HepG2 (cell line): Measurements from ENCODE around the gene CPT1A. TPM values are rescaled to one million over a fixed set of nuclear protein-coding genes. Genes with fewer than 3 reads are reported as not detected.

Experiments used
- CSRNP2 ChIP-seq: sonication (generic); formaldehyde crosslinking; conservative IDR thresholded peaks from 2 replicates; pipeline ENCODE4 v1.8.0; 2022; ENCODE audit warnings: low read depth, missing genetic modification reagents
- ETS1 ChIP-seq: sonication (generic); formaldehyde crosslinking; IDR thresholded peaks from 2 replicates; pipeline ENCODE4 v1.4.0; 2020; ENCODE audit warnings: missing genetic modification reagents
- ZFP91 ChIP-seq: sonication (generic); formaldehyde crosslinking; IDR thresholded peaks from 2 replicates; pipeline ENCODE4 v1.9.0; 2022; ENCODE audit warnings: missing genetic modification reagents, mild to moderate bottlenecking, borderline replicate concordance
- ZKSCAN5 ChIP-seq: sonication (generic); formaldehyde crosslinking; IDR thresholded peaks from 2 replicates; pipeline ENCODE4 v1.5.1; 2020; ENCODE audit warnings: mild to moderate bottlenecking, missing genetic modification reagents
- ZNF224 ChIP-seq: sonication (generic); formaldehyde crosslinking; IDR thresholded peaks from 2 replicates; pipeline ENCODE4 v1.5.0; 2020; ENCODE audit warnings: mild to moderate bottlenecking, missing genetic modification reagents
- ZNF24 ChIP-seq: fragments of 450-650 bp; IDR thresholded peaks from 2 replicates; pipeline ENCODE4 v1.6.1; 2017; ENCODE audit warnings: antibody characterized with exemption, mild to moderate bottlenecking
- ZNF646 ChIP-seq: sonication (generic); formaldehyde crosslinking; IDR thresholded peaks from 2 replicates; pipeline ENCODE4 v1.9.0; 2021; ENCODE audit warnings: mild to moderate bottlenecking, missing genetic modification reagents
- polyA plus RNA-seq, 8 experiments: library from polyadenylated mRNA; depleted of rRNA in 3 of 8; stranded (reverse) in 7 of 8; unstranded in 1 of 8; fragments of >200 nt; fragmentation: Illumina TruSeq in 4 of 8; extraction: Trizol in 4 of 8; gene quantifications; 2 replicates each; pipeline versions ENCODE4 v1.2.1 to v1.2.3, GENCODE V29; 2011 to 2016; ENCODE audit warnings: low read depth in 4 of 8, missing spikeins in 1 of 8, mixed read lengths in 1 of 8; ENCODE audit not compliant: insufficient read depth in 1 of 8
- total RNA-seq, 5 experiments: library from RNA; depleted of rRNA; stranded (reverse); fragments of >200 nt; fragmentation: Illumina TruSeq; extraction: Trizol; gene quantifications; 2 replicates each; pipeline ENCODE4 v1.2.3, GENCODE V29; 2016; ENCODE audit warnings: low read depth in 1 of 5
- TF ChIP-seq, protein P1 (sequence below): sonication (generic); formaldehyde crosslinking; IDR thresholded peaks from 2 replicates; pipeline ENCODE4 v1.5.0; 2020; ENCODE audit warnings: mild to moderate bottlenecking, missing genetic modification reagents
- TF ChIP-seq, protein P2 (sequence below): IDR thresholded peaks from 2 replicates; pipeline ENCODE4 v1.6.1; 2018; ENCODE audit warnings: missing genetic modification reagents, mild to moderate bottlenecking, missing compliant biosample characterization
- TF ChIP-seq, protein P3 (sequence below): sonication (generic); formaldehyde crosslinking; IDR thresholded peaks from 2 replicates; pipeline ENCODE4 v1.8.0; 2022; ENCODE audit warnings: mild to moderate bottlenecking, missing genetic modification reagents; ENCODE audit not compliant: insufficient replicate concordance

The CPT1A gene
- total and polyA plus RNA-seq, 2 of the 13 experiments (the other 11 are each of a cell fraction or from before 2014, with no cell fraction given) = 7.0 to 7.1 TPM

DNA sequence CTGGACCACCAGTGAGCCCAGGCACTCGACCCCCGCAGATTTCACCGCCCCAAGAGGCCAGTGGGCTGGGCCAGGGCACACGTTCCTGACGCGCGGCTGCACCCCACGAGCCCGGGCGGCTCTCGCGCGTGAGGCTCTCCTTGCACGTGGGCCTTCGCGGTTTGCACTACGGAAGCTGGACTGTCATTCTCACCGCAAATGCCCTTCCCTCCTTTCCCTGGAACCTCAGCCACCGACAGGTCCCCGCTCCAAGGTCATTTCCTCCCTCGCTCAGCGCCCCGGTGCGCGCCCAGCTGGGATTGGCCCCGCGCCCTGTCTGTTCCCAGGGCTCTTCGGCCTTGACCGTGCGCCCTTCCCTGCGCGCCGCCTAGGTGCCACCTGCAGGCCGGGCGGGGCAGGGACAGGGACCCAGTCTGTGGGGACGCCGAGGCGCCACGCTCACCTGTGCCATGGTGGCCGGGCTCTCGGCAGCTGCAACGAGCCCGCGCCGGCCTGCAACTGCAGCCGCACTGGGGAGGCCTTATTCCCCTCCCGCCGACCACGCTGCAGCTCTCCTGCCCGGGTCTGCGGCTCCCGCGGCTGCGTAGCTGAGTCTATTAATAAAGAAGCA, 2.1 kb upstream of the CPT1A start (continued):
- TF ChIP-seq, protein P1, sequence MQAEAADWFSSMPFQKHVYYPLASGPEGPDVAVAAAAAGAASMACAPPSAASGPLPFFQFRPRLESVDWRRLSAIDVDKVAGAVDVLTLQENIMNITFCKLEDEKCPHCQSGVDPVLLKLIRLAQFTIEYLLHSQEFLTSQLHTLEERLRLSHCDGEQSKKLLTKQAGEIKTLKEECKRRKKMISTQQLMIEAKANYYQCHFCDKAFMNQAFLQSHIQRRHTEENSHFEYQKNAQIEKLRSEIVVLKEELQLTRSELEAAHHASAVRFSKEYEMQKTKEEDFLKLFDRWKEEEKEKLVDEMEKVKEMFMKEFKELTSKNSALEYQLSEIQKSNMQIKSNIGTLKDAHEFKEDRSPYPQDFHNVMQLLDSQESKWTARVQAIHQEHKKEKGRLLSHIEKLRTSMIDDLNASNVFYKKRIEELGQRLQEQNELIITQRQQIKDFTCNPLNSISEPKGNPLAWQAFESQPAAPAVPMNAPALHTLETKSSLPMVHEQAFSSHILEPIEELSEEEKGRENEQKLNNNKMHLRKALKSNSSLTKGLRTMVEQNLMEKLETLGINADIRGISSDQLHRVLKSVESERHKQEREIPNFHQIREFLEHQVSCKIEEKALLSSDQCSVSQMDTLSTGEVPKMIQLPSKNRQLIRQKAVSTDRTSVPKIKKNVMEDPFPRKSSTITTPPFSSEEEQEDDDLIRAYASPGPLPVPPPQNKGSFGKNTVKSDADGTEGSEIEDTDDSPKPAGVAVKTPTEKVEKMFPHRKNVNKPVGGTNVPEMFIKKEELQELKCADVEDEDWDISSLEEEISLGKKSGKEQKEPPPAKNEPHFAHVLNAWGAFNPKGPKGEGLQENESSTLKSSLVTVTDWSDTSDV (CRISPR knock-in tag) = peak; percentile 93; the same call in 1 of the 2 replicates
- TF ChIP-seq, protein P2, sequence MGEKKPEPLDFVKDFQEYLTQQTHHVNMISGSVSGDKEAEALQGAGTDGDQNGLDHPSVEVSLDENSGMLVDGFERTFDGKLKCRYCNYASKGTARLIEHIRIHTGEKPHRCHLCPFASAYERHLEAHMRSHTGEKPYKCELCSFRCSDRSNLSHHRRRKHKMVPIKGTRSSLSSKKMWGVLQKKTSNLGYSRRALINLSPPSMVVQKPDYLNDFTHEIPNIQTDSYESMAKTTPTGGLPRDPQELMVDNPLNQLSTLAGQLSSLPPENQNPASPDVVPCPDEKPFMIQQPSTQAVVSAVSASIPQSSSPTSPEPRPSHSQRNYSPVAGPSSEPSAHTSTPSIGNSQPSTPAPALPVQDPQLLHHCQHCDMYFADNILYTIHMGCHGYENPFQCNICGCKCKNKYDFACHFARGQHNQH (CRISPR knock-in tag) = peak; percentile 93
- TF ChIP-seq, protein P3, sequence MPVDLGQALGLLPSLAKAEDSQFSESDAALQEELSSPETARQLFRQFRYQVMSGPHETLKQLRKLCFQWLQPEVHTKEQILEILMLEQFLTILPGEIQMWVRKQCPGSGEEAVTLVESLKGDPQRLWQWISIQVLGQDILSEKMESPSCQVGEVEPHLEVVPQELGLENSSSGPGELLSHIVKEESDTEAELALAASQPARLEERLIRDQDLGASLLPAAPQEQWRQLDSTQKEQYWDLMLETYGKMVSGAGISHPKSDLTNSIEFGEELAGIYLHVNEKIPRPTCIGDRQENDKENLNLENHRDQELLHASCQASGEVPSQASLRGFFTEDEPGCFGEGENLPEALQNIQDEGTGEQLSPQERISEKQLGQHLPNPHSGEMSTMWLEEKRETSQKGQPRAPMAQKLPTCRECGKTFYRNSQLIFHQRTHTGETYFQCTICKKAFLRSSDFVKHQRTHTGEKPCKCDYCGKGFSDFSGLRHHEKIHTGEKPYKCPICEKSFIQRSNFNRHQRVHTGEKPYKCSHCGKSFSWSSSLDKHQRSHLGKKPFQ (CRISPR knock-in tag) = peak; percentile 83
- peak; percentile 76; the same call in 1 of the 2 replicates for TF ChIP-seq ZNF24
- TF ChIP-seq ZNF224 (CRISPR knock-in tag) = 0 out of 2 replicates have a peak, but pooled peaks have one; percentile 53
- TF ChIP-seq ZNF646 (CRISPR knock-in tag) = peak; percentile 55; the same call in 1 of the 2 replicates
- peak; percentile 33; the same call in 1 of the 2 replicates for TF ChIP-seq ETS1
- TF ChIP-seq ZKSCAN5 (CRISPR knock-in tag) = no peak
- TF ChIP-seq CSRNP2 = no peak
- TF ChIP-seq ZFP91 (CRISPR knock-in tag) = peak; percentile 93
